K562 (cell line): ENCODE data around the gene R3HDM2.

ENCODE experiments used
- BHLHE40 ChIP-seq: IDR thresholded peaks from 2 replicates; pipeline ENCODE4 v1.6.1; 2011; ENCODE audit warnings: low read length, improper control_type of control experiment
- DIDO1 ChIP-seq: fragments of 450-650 bp; IDR thresholded peaks from 2 replicates; pipeline ENCODE4 v1.6.1; 2016; ENCODE audit warnings: low read depth, missing biosample characterization, missing genetic modification characterization
- EP300 ChIP-seq: IDR thresholded peaks from 2 replicates; pipeline ENCODE4 v1.6.1; 2012; ENCODE audit warnings: low read length, improper control_type of control experiment
- KDM1A ChIP-seq, 2 experiments: fragments of 450-650 bp; IDR thresholded peaks; 2 replicates each; pipeline ENCODE4 v1.6.1; 2016; ENCODE audit warnings: mild to moderate bottlenecking in 2 of 2
- POLR2AphosphoS5 ChIP-seq: IDR thresholded peaks from 2 replicates; pipeline ENCODE4 v1.6.1; 2011; ENCODE audit warnings: mild to moderate bottlenecking, low read depth, low read length, moderate library complexity; ENCODE audit not compliant: control insufficient read depth, insufficient read depth
- ZNF253 ChIP-seq: fragments of 250-450 bp; sonication (Bioruptor Pico); conservative IDR thresholded peaks from 2 replicates; pipeline ENCODE4 v1.6.1; 2021; ENCODE audit warnings: mild to moderate bottlenecking
- TF ChIP-seq, protein P1 (sequence below): sonication (generic); formaldehyde crosslinking; IDR thresholded peaks from 2 replicates; pipeline ENCODE4 v1.9.0; 2022; ENCODE audit warnings: mild to moderate bottlenecking, missing genetic modification reagents
- TF ChIP-seq, protein P2 (sequence below): fragments of 450-650 bp; formaldehyde crosslinking; IDR thresholded peaks from 2 replicates; pipeline ENCODE4 v1.4.0; 2022; ENCODE audit warnings: missing genetic modification characterization
- TF ChIP-seq, protein P3 (sequence below): sonication (generic); formaldehyde crosslinking; IDR thresholded peaks from 2 replicates; pipeline ENCODE4 v1.8.0; 2022; ENCODE audit warnings: mild to moderate bottlenecking, missing genetic modification reagents

DNA sequence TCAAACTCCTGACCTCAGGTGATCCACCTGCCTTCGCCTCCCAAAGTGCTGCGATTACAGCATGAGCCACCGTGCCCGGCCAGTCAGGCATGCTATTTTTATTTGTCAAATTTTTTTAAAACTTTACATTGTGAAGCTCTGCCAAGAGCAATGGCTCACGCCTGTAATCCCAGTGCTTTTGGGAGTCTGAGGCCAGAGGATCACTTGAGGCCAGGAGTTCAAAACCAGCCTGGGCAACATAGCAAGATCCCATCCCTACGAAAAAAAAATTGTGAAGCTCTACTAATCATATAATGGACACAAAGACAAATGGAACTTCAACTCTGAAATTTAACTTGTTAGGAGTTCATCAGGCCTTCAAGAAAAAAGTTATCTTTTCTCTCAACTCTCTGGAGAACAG, 1.9 kb downstream of the R3HDM2 start:
- TF ChIP-seq, protein P1, sequence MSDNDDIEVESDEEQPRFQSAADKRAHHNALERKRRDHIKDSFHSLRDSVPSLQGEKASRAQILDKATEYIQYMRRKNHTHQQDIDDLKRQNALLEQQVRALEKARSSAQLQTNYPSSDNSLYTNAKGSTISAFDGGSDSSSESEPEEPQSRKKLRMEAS (CRISPR knock-in tag), result no peak
- TF ChIP-seq EP300 (no peak), DIDO1 (tag) (no peak), BHLHE40 (no peak), POLR2AphosphoS5 (no peak), KDM1A (IDR thresholded peaks at IDR 0.05) (peak; percentile 35 to 39; a peak in 3 of 4 replicates), ZNF253 (CRISPR knock-in tag) (no peak)
- TF ChIP-seq, protein P2, sequence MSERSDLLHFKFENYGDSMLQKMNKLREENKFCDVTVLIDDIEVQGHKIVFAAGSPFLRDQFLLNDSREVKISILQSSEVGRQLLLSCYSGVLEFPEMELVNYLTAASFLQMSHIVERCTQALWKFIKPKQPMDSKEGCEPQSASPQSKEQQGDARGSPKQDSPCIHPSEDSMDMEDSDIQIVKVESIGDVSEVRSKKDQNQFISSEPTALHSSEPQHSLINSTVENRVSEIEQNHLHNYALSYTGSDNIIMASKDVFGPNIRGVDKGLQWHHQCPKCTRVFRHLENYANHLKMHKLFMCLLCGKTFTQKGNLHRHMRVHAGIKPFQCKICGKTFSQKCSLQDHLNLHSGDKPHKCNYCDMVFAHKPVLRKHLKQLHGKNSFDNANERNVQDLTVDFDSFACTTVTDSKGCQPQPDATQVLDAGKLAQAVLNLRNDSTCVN, result no peak
- TF ChIP-seq, protein P3, sequence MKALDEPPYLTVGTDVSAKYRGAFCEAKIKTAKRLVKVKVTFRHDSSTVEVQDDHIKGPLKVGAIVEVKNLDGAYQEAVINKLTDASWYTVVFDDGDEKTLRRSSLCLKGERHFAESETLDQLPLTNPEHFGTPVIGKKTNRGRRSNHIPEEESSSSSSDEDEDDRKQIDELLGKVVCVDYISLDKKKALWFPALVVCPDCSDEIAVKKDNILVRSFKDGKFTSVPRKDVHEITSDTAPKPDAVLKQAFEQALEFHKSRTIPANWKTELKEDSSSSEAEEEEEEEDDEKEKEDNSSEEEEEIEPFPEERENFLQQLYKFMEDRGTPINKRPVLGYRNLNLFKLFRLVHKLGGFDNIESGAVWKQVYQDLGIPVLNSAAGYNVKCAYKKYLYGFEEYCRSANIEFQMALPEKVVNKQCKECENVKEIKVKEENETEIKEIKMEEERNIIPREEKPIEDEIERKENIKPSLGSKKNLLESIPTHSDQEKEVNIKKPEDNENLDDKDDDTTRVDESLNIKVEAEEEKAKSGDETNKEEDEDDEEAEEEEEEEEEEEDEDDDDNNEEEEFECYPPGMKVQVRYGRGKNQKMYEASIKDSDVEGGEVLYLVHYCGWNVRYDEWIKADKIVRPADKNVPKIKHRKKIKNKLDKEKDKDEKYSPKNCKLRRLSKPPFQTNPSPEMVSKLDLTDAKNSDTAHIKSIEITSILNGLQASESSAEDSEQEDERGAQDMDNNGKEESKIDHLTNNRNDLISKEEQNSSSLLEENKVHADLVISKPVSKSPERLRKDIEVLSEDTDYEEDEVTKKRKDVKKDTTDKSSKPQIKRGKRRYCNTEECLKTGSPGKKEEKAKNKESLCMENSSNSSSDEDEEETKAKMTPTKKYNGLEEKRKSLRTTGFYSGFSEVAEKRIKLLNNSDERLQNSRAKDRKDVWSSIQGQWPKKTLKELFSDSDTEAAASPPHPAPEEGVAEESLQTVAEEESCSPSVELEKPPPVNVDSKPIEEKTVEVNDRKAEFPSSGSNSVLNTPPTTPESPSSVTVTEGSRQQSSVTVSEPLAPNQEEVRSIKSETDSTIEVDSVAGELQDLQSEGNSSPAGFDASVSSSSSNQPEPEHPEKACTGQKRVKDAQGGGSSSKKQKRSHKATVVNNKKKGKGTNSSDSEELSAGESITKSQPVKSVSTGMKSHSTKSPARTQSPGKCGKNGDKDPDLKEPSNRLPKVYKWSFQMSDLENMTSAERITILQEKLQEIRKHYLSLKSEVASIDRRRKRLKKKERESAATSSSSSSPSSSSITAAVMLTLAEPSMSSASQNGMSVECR (CRISPR knock-in tag), result no peak
